Astrocyte (in vitro differentiated cells and primary cell): ENCODE data around the gene SLC6A12.
"Not testable (repeated sequence)": the region's sequence is repeated elsewhere in the genome, so short reads cannot be mapped to it uniquely, and the experiment has no call there.

Source experiments
- EZH2 ChIP-seq: IDR thresholded peaks from 2 replicates; pipeline ENCODE4 v1.6.1; 2012; ENCODE audit warnings: mild to moderate bottlenecking, low read length, inconsistent platforms; ENCODE audit not compliant: insufficient read depth
- TF ChIP-seq, protein P1 (sequence below): IDR thresholded peaks from 2 replicates; pipeline ENCODE4 v1.5.1; 2011; ENCODE audit warnings: low read depth, mild to moderate bottlenecking, inconsistent platforms, low read length, moderate library complexity; ENCODE audit not compliant: insufficient read depth

GRCh38 chr12:235967-236366, 22.0 kb upstream of the SLC6A12 start:
- TF ChIP-seq, protein P1, sequence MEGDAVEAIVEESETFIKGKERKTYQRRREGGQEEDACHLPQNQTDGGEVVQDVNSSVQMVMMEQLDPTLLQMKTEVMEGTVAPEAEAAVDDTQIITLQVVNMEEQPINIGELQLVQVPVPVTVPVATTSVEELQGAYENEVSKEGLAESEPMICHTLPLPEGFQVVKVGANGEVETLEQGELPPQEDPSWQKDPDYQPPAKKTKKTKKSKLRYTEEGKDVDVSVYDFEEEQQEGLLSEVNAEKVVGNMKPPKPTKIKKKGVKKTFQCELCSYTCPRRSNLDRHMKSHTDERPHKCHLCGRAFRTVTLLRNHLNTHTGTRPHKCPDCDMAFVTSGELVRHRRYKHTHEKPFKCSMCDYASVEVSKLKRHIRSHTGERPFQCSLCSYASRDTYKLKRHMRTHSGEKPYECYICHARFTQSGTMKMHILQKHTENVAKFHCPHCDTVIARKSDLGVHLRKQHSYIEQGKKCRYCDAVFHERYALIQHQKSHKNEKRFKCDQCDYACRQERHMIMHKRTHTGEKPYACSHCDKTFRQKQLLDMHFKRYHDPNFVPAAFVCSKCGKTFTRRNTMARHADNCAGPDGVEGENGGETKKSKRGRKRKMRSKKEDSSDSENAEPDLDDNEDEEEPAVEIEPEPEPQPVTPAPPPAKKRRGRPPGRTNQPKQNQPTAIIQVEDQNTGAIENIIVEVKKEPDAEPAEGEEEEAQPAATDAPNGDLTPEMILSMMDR: not testable (repeated sequence)
- TF ChIP-seq EZH2: not testable (repeated sequence)
